ENCODE measurements around the gene CSAD. TPM values are rescaled to one million over a fixed set of nuclear protein-coding genes. Genes with fewer than 3 reads are reported as not detected.
A peak's percentile ranks its signal among the peaks of the same experiment; 100 is the strongest.

The CSAD gene
- total and polyA plus RNA-seq, 2 of the 13 experiments (the other 11 are each of a cell fraction or from before 2014, with no cell fraction given): 7.2 to 23.5 TPM

DNA sequence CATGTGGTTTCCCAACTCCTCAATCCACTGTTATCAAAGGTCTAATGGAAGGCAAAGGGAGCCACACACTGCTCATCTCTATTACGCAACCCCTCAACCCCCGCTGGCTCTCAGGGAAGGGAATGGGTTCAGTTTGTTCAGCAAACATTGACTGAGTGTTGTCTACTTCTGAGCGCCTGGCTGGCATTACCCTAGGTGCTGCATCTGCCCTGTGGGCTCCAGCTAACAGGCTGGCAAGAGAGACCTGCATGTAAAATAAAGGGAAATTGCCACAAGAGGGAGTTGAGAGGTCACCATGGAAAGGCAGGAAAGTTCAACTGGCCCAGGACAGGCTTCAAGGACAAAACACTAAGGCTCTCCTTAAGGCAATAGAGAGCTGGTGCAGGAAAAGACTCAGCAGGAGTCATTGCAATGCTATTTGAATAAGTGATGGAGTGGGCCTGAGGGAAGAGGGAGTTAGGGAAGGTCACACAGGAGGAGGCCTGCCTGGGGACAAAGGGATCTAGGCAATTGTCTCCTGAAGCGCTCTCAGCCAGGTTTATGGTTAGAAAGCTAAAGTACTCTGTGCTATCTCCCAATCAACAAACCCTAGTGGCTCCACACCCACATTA, 5.7 kb downstream of the CSAD start (continued):
- no peak for TF ChIP-seq AGO2 (optimal IDR thresholded peaks at IDR 0.05; ENCODE audit: low read depth, low read length)
- no peak for TF ChIP-seq ELF1 (CRISPR knock-in tag; IDR thresholded peaks at IDR 0.05)
- TF ChIP-seq ZFYVE20 (CRISPR knock-in tag; IDR thresholded peaks at IDR 0.05; ENCODE audit: borderline replicate concordance, low read depth): no peak
- TF ChIP-seq, protein P1, sequence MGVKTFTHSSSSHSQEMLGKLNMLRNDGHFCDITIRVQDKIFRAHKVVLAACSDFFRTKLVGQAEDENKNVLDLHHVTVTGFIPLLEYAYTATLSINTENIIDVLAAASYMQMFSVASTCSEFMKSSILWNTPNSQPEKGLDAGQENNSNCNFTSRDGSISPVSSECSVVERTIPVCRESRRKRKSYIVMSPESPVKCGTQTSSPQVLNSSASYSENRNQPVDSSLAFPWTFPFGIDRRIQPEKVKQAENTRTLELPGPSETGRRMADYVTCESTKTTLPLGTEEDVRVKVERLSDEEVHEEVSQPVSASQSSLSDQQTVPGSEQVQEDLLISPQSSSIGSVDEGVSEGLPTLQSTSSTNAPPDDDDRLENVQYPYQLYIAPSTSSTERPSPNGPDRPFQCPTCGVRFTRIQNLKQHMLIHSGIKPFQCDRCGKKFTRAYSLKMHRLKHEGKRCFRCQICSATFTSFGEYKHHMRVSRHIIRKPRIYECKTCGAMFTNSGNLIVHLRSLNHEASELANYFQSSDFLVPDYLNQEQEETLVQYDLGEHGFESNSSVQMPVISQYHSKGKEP (CRISPR knock-in tag; IDR thresholded peaks at IDR 0.05): no peak
- TF ChIP-seq GABPA (IDR thresholded peaks at IDR 0.05; ENCODE audit: low read depth, low read length): no peak
- peak; percentile 53; the same call in 1 of the 2 replicates for TF ChIP-seq GABPA (CRISPR knock-in tag; IDR thresholded peaks at IDR 0.05; ENCODE audit: low read depth)
- TF ChIP-seq DNMT3B (CRISPR knock-in tag; conservative IDR thresholded peaks at IDR 0.05): no peak
- no peak for TF ChIP-seq MBD4 (IDR thresholded peaks at IDR 0.05; ENCODE audit: borderline replicate concordance, low read length)
- peak; percentile 77 for TF ChIP-seq ARID5B (CRISPR knock-in tag; IDR thresholded peaks at IDR 0.05)
- no peak for TF ChIP-seq HES4 (CRISPR knock-in tag; IDR thresholded peaks at IDR 0.05; ENCODE audit: borderline replicate concordance)
- TF ChIP-seq, protein P2, sequence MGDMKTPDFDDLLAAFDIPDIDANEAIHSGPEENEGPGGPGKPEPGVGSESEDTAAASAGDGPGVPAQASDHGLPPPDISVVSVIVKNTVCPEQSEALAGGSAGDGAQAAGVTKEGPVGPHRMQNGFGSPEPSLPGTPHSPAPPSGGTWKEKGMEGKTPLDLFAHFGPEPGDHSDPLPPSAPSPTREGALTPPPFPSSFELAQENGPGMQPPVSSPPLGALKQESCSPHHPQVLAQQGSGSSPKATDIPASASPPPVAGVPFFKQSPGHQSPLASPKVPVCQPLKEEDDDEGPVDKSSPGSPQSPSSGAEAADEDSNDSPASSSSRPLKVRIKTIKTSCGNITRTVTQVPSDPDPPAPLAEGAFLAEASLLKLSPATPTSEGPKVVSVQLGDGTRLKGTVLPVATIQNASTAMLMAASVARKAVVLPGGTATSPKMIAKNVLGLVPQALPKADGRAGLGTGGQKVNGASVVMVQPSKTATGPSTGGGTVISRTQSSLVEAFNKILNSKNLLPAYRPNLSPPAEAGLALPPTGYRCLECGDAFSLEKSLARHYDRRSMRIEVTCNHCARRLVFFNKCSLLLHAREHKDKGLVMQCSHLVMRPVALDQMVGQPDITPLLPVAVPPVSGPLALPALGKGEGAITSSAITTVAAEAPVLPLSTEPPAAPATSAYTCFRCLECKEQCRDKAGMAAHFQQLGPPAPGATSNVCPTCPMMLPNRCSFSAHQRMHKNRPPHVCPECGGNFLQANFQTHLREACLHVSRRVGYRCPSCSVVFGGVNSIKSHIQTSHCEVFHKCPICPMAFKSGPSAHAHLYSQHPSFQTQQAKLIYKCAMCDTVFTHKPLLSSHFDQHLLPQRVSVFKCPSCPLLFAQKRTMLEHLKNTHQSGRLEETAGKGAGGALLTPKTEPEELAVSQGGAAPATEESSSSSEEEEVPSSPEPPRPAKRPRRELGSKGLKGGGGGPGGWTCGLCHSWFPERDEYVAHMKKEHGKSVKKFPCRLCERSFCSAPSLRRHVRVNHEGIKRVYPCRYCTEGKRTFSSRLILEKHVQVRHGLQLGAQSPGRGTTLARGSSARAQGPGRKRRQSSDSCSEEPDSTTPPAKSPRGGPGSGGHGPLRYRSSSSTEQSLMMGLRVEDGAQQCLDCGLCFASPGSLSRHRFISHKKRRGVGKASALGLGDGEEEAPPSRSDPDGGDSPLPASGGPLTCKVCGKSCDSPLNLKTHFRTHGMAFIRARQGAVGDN (CRISPR knock-in tag; IDR thresholded peaks at IDR 0.05): no peak; the same call in 1 of the 2 replicates
- TF ChIP-seq SALL1 (CRISPR knock-in tag; IDR thresholded peaks at IDR 0.05): peak; percentile 89
- TF ChIP-seq IRF2 (CRISPR knock-in tag; IDR thresholded peaks at IDR 0.05): peak; percentile 45; the same call in 1 of the 2 replicates
- TF ChIP-seq ZNF749 (CRISPR knock-in tag; IDR thresholded peaks at IDR 0.05; ENCODE audit: borderline replicate concordance): no peak
- TF ChIP-seq, protein P3, sequence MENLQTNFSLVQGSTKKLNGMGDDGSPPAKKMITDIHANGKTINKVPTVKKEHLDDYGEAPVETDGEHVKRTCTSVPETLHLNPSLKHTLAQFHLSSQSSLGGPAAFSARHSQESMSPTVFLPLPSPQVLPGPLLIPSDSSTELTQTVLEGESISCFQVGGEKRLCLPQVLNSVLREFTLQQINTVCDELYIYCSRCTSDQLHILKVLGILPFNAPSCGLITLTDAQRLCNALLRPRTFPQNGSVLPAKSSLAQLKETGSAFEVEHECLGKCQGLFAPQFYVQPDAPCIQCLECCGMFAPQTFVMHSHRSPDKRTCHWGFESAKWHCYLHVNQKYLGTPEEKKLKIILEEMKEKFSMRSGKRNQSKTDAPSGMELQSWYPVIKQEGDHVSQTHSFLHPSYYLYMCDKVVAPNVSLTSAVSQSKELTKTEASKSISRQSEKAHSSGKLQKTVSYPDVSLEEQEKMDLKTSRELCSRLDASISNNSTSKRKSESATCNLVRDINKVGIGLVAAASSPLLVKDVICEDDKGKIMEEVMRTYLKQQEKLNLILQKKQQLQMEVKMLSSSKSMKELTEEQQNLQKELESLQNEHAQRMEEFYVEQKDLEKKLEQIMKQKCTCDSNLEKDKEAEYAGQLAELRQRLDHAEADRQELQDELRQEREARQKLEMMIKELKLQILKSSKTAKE (CRISPR knock-in tag; IDR thresholded peaks at IDR 0.05; ENCODE audit: borderline replicate concordance): no peak
- TF ChIP-seq ZNF251 (CRISPR knock-in tag; IDR thresholded peaks at IDR 0.05): no peak
- no peak for TF ChIP-seq ZNF234 (CRISPR knock-in tag; conservative IDR thresholded peaks at IDR 0.05)
- TF ChIP-seq RARG (CRISPR knock-in tag; IDR thresholded peaks at IDR 0.05; ENCODE audit: low read depth): no peak

All from HepG2 (cell line).